Trophoblast cell (in vitro differentiated cells and primary cell): Measurements from ENCODE around the gene ABCE1.
"Not testable (repeated sequence)": the region's sequence is repeated elsewhere in the genome, so short reads cannot be mapped to it uniquely, and the experiment has no call there.

ENCODE experiments used
- DNase-seq, 2 donors: peaks; one replicate each; pipeline ENCODE4 v3.0.0-alpha.2; 2016
- H2AFZ ChIP-seq: 2 replicates; pipeline ENCODE4 v1.6.1; 2013; ENCODE audit warnings: low read length, moderate library complexity, mild to moderate bottlenecking; ENCODE audit not compliant: insufficient read depth, poor library complexity
- H2AK5ac ChIP-seq: 2 replicates; pipeline ENCODE4 v1.6.1; 2013; ENCODE audit warnings: mild to moderate bottlenecking, low read length
- H2BK120ac ChIP-seq: 2 replicates; pipeline ENCODE4 v1.6.1; 2013; ENCODE audit warnings: low read length, mild to moderate bottlenecking, moderate library complexity; ENCODE audit not compliant: insufficient read depth, poor library complexity
- H2BK12ac ChIP-seq: 2 replicates; pipeline ENCODE4 v1.6.1; 2013; ENCODE audit warnings: mild to moderate bottlenecking, low read length, moderate library complexity
- H2BK5ac ChIP-seq: 2 replicates; pipeline ENCODE4 v1.6.1; 2013; ENCODE audit warnings: low read length, low read depth, moderate library complexity, mild to moderate bottlenecking; ENCODE audit not compliant: poor library complexity
- H3K14ac ChIP-seq: 2 replicates; pipeline ENCODE4 v1.6.1; 2013; ENCODE audit warnings: mild to moderate bottlenecking, low read length
- H3K18ac ChIP-seq: 2 replicates; pipeline ENCODE4 v1.6.1; 2013; ENCODE audit warnings: mild to moderate bottlenecking, low read length
- H3K23ac ChIP-seq: 2 replicates; pipeline ENCODE4 v1.6.1; 2013; ENCODE audit warnings: low read length
- H3K27ac ChIP-seq: 2 replicates; pipeline ENCODE4 v1.5.1; 2013; ENCODE audit warnings: low read depth, mild to moderate bottlenecking, inconsistent platforms, low read length, moderate library complexity
- H3K27me3 ChIP-seq: 2 replicates; pipeline ENCODE4 v1.6.1; 2013; ENCODE audit warnings: inconsistent platforms, mild to moderate bottlenecking, low read length, moderate library complexity; ENCODE audit not compliant: insufficient read depth
- H3K36me3 ChIP-seq, 2 experiments: 1 replicate in 1 of 2; 2 replicates in 1 of 2; pipeline ENCODE4 v1.6.1; 2013; ENCODE audit warnings: low read length in 2 of 2, mild to moderate bottlenecking in 2 of 2, moderate library complexity in 1 of 2; ENCODE audit not compliant: insufficient read depth in 2 of 2, control insufficient read depth in 1 of 2
- H3K4ac ChIP-seq: 2 replicates; pipeline ENCODE4 v1.6.1; 2013; ENCODE audit warnings: low read depth, mild to moderate bottlenecking, low read length, moderate library complexity
- H3K4me1 ChIP-seq, 2 experiments: 1 replicate in 1 of 2; 2 replicates in 1 of 2; pipeline ENCODE4 v1.6.1; 2013; ENCODE audit warnings: low read length in 2 of 2, mild to moderate bottlenecking in 2 of 2, moderate library complexity in 1 of 2; ENCODE audit not compliant: insufficient read depth in 2 of 2, control insufficient read depth in 1 of 2
- H3K4me2 ChIP-seq: 2 replicates; pipeline ENCODE4 v1.6.1; 2013; ENCODE audit warnings: inconsistent platforms, mild to moderate bottlenecking, low read length, moderate library complexity
- H3K4me3 ChIP-seq: 2 replicates; pipeline ENCODE4 v1.5.1; 2013; ENCODE audit warnings: mild to moderate bottlenecking, low read depth, low read length, inconsistent platforms
- H3K79me1 ChIP-seq: one replicate; pipeline ENCODE4 v1.6.1; 2013; ENCODE audit warnings: low read length
- H3K79me2 ChIP-seq: 2 replicates; pipeline ENCODE4 v1.6.1; 2013; ENCODE audit warnings: low read length, mild to moderate bottlenecking; ENCODE audit not compliant: control insufficient read depth, insufficient read depth, poor library complexity
- H3K9ac ChIP-seq: 2 replicates; pipeline ENCODE4 v1.6.1; 2013; ENCODE audit warnings: mild to moderate bottlenecking, low read length
- H3K9me3 ChIP-seq: 2 replicates; pipeline ENCODE4 v1.6.1; 2013; ENCODE audit warnings: low read depth, mild to moderate bottlenecking, control low read depth, inconsistent platforms, low read length; ENCODE audit not compliant: insufficient read depth
- H4K12ac ChIP-seq: 2 replicates; pipeline ENCODE4 v1.6.1; 2013; ENCODE audit warnings: low read depth, mild to moderate bottlenecking, low read length, moderate library complexity
- H4K8ac ChIP-seq: 2 replicates; pipeline ENCODE4 v1.6.1; 2013; ENCODE audit warnings: low read depth, mild to moderate bottlenecking, low read length, moderate library complexity
- H4K91ac ChIP-seq: one replicate; pipeline ENCODE4 v1.6.1; 2013; ENCODE audit warnings: low read depth, mild to moderate bottlenecking, low read length, moderate library complexity
- WGBS: extraction: QIAGEN DNeasy Blood & Tissue Kit; methylation state at CpG from one replicate; pipeline ENCODE4 v1.1.7; 2013; ENCODE audit warnings: missing lambda C conversion rate; ENCODE audit not compliant: insufficient read length, insufficient coverage; ENCODE audit errors: extremely low coverage; 5-methylcytosine and 5-hydroxymethylcytosine counted together

ABCE1 gene

GRCh38 chr4:145132511-145133098 is 34.5 kb downstream of the ABCE1 start:
- Histone ChIP-seq H2BK5ac (no peak overlapping the region), H3K4me2 (no peak overlapping the region), H4K8ac (no peak overlapping the region)

GRCh38 chr4:145136219-145136618 is 38.1 kb downstream of the ABCE1 start:
- not testable (repeated sequence) for H2AFZ ChIP-seq
- no CpG with 5 or more reads among the region's 1 CpG for WGBS

More at GRCh38 chr4:145132511-145133098, 34.5 kb downstream of the ABCE1 start:
- no peaks in the 10 kb centered on the region for H3K79me2 ChIP-seq
- no peak overlapping the region for H3K9ac ChIP-seq
- H3K14ac ChIP-seq, result no peak overlapping the region
- no peak overlapping the region for H3K23ac ChIP-seq
- H3K27ac ChIP-seq, result no peak overlapping the region
- H3K4ac ChIP-seq, result no peak overlapping the region
- H3K79me1 ChIP-seq, result no peaks in the 10 kb centered on the region
- no peak for DNase-seq
- H4K12ac ChIP-seq, result no peak overlapping the region
- no peak overlapping the region for H2BK120ac ChIP-seq
- no CpG with 5 or more reads among the region's 5 CpGs for WGBS
- H2AFZ ChIP-seq, result no peak overlapping the region
- H3K27me3 ChIP-seq, result no peaks in the 10 kb centered on the region
- H3K18ac ChIP-seq, result no peak overlapping the region
- no peaks in the 10 kb centered on the region for H3K4me1 ChIP-seq
- no peak overlapping the region for H2BK12ac ChIP-seq
- H4K91ac ChIP-seq, result no peak overlapping the region
- H3K36me3 ChIP-seq, result peaks cover under 1 to 4% of the 10 kb centered on the region in 2 experiments
- H3K9me3 ChIP-seq, result no peaks in the 10 kb centered on the region
- H2AK5ac ChIP-seq, result no peak overlapping the region
- no peak overlapping the region for H3K4me3 ChIP-seq

GRCh38 chr4:145148980-145149379 is 50.9 kb downstream of the ABCE1 start:
- no peak for DNase-seq
- Histone ChIP-seq H3K23ac (no peak overlapping the region), H3K4me1 (no peaks in the 10 kb centered on the region), H2BK12ac (no peak overlapping the region), H4K12ac (no peak overlapping the region), H3K18ac (no peak overlapping the region), H3K9ac (no peak overlapping the region), H3K9me3 (no peaks in the 10 kb centered on the region), H2AK5ac (no peak overlapping the region), H3K79me1 (no peaks in the 10 kb centered on the region), H3K27me3 (no peaks in the 10 kb centered on the region), H4K91ac (no peak overlapping the region), H2BK120ac (no peak overlapping the region), H3K79me2 (no peaks in the 10 kb centered on the region), H3K4me3 (no peak overlapping the region), H3K14ac (no peak overlapping the region), H3K27ac (no peak overlapping the region), H4K8ac (no peak overlapping the region), H3K4ac (no peak overlapping the region), H2BK5ac (no peak overlapping the region), H3K4me2 (no peak overlapping the region), H2AFZ (no peak overlapping the region), H3K36me3 (peaks cover 14 to 21% of the 10 kb centered on the region in 2 experiments)
- no CpG with 5 or more reads among the region's 3 CpGs for WGBS

More at GRCh38 chr4:145136219-145136618, 38.1 kb downstream of the ABCE1 start:
- H3K9me3 ChIP-seq, H2BK12ac ChIP-seq, H3K79me1 ChIP-seq, H2BK5ac ChIP-seq, H3K27ac ChIP-seq, H3K4me2 ChIP-seq, H3K14ac ChIP-seq, H3K27me3 ChIP-seq, H4K91ac ChIP-seq, H4K12ac ChIP-seq, H2BK120ac ChIP-seq, H3K4ac ChIP-seq, H3K4me1 ChIP-seq, H4K8ac ChIP-seq, H3K9ac ChIP-seq, DNase-seq, H3K4me3 ChIP-seq, H3K79me2 ChIP-seq, H2AK5ac ChIP-seq, H3K23ac ChIP-seq, H3K18ac ChIP-seq: not testable (repeated sequence)
- peaks cover 6 to 11% of the 10 kb centered on the region in 2 experiments for H3K36me3 ChIP-seq

GRCh38 chr4:145153181-145153903 is 55.2 kb downstream of the ABCE1 start:
- no peak overlapping the region for H3K23ac ChIP-seq
- DNase-seq, result no peak
- no peak overlapping the region for H2AFZ ChIP-seq
- no CpG with 5 or more reads among the region's 2 CpGs for WGBS
- no peaks in the 10 kb centered on the region for H3K4me1 ChIP-seq
- H4K91ac ChIP-seq, result no peak overlapping the region
- H3K4me3 ChIP-seq, result no peak overlapping the region
- no peak overlapping the region for H3K9ac ChIP-seq
- H4K12ac ChIP-seq, result no peak overlapping the region
- no peak overlapping the region for H2BK120ac ChIP-seq
- no peak overlapping the region for H2BK5ac ChIP-seq
- H4K8ac ChIP-seq, result no peak overlapping the region
- no peak overlapping the region for H3K18ac ChIP-seq
- H3K9me3 ChIP-seq, result no peaks in the 10 kb centered on the region
- H3K4me2 ChIP-seq, result no peak overlapping the region
- H3K79me1 ChIP-seq, result no peaks in the 10 kb centered on the region
- no peaks in the 10 kb centered on the region for H3K79me2 ChIP-seq
- H3K4ac ChIP-seq, result no peak overlapping the region
- H2BK12ac ChIP-seq, result no peak overlapping the region
- no peak overlapping the region for H2AK5ac ChIP-seq
- no peak overlapping the region for H3K14ac ChIP-seq
- H3K36me3 ChIP-seq, result peaks cover 12% of the 10 kb centered on the region in 2 experiments
- H3K27ac ChIP-seq, result no peak overlapping the region
- H3K27me3 ChIP-seq, result no peaks in the 10 kb centered on the region
